Erythroblast (primary cell): ENCODE measurements around the gene MIER2.

Experiments
- GATA1 ChIP-seq: IDR thresholded peaks from 2 replicates; pipeline ENCODE4 v1.6.1; 2011; ENCODE audit warnings: low read depth, mild to moderate bottlenecking, control low read depth, low read length, moderate library complexity
- POLR2A ChIP-seq: IDR thresholded peaks from 2 replicates; pipeline ENCODE4 v1.6.1; 2011; ENCODE audit warnings: mild to moderate bottlenecking, low read length

GRCh38 chr19:281992-282391 lies 62.6 kb downstream of the MIER2 start:
- no peak for TF ChIP-seq POLR2A
- TF ChIP-seq GATA1, result no peak
